Activated T-helper 9 cell treated with anti-CD3 and anti-CD28 coated beads, Interleukin-2, amount 50 U/mL, for 16 hours (primary cell): ENCODE data around the gene SHB.
"Not testable (repeated sequence)": the region's sequence is repeated elsewhere in the genome, so short reads cannot be mapped to it uniquely, and the experiment has no call there.

Experiments
- DNase-seq: peaks from one replicate; pipeline ENCODE4 v3.0.0-alpha.2; 2020; ENCODE audit warnings: low read depth

SHB gene

DNA sequence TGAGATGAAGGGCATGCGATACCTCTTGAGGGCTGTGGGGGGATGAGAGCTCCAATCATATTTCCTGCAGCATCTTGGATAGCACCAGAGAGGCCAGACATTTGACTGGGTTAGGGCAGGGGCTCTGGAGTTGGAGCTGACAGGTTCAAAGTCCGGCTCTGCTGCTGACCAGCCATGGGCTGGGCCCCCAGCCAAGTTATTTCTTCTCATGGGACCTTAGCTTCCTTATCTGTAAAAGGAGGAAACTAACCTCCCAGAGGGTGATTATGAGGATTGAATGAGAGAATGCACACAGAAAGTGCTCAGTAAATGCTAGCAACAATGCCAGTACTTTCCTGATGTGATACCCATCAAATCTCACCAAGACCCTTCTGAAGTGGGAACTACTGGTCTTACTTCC lies 99.9 kb downstream of the SHB start:
- no peak for DNase-seq

GRCh38 chr9:37968228-37968701 lies 100.8 kb downstream of the SHB start:
- no peak for DNase-seq

DNA sequence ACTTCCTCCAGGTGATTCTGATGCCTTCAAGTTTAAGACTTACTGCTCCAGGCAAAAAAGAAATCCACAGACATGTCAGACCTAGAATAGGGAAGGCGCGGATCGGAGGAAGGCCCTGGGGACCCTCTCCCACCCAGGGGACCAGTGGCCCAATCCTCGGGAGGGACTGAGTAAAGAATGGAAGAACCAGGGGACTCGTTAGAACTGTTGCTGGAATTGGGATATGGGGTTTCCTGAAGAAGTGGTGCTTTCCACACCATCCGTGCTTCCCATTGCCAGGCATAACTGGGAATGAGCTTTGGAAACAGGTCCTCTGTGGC lies 101.3 kb downstream of the SHB start:
- DNase-seq: no peak

- no peak for DNase-seq
Observed at GRCh38 chr9:37967014-37967760, 101.8 kb downstream of the SHB start.

DNA sequence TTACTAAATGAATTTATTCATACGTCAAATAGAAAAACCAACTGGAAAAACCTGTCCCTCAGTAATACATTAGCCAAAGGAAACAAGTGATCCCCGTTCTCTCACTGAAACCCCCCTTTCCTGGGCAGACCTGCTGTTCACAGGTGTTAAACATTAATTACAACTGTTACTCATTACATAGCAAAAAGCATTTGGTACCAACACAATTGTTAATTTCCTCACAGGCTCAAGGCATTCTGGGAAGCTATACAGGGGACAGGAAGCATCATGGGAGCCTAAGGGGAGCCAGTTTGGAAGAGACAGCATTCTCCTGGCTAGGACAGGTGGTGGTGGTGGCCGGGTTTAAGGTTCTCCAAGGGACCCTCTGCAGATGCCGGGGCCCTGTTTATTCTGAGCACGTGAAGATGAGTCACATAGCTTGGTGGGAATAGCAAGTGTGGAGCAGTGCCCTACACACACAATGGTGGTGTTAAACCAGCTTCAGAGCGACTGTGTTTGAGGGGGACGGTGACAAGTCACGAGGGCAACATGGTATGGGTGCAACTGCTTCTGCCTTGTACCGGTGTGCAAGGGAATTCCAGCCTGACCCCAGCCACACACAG lies 102.5 kb downstream of the SHB start:
- no peak for DNase-seq

- not testable (repeated sequence) for DNase-seq
Observed at GRCh38 chr9:37965676-37966345, 103.2 kb downstream of the SHB start.

GRCh38 chr9:37965116-37965515 lies 103.9 kb downstream of the SHB start:
- DNase-seq: no peak

DNA sequence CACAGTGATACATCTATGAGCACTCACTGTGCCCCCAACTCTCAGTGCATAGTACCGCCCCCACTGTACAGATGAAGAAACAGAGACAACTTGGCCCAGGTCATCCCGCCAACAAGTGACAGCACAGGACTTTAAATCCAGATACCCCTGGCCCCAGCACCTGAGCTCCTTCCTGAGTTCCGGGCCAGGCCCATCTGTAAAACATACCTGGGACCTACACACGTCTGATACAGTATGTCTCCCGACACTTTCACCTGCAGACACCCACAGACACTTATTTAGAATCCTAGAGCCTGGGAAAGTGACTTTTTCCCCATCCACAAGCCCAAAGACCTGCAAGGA lies 104.3 kb downstream of the SHB start:
- no peak for DNase-seq

GRCh38 chr9:37963936-37964739 lies 104.9 kb downstream of the SHB start:
- no peak for DNase-seq

- no peak for DNase-seq
Observed at GRCh38 chr9:37961351-37961750, 107.7 kb downstream of the SHB start.

DNA sequence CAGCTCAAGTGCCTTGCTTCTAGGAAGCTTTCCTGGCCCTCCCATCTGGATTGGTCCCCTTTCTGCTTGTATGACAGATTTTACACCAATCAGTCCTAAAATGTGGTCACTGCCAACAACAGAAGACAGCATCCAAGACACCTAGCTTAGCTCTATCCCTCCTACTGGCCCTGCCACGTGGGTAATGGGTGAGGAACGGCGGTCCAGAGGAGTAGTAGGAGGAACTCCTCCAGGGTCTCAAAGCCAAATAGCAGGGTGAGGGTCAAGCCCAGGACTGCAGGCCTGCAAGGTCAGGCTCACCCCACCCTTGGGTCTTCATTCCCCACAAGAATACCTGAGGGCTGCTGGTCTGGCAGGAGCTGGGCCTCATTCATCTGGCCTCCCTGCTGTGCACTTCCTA lies 108.4 kb downstream of the SHB start:
- DNase-seq: no peak

DNA sequence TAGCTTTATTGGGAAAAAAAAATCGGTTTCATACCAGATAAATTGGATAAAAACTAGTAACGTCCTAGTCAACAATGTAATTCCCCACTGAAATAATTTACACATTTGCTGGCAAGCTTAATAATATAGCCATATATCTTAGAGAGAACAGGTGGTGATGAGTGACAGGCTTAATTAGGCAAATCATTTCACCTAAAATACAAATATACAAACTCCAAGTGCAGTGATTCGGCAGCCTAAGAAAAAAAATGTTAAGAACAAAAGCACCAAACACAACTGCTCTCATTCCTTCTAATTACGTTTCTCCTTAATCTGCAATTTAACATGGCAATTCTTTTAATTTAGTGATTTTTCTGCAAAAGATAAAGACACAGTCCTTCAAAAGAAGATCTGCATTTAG lies 109.1 kb downstream of the SHB start:
- no peak for DNase-seq

DNA sequence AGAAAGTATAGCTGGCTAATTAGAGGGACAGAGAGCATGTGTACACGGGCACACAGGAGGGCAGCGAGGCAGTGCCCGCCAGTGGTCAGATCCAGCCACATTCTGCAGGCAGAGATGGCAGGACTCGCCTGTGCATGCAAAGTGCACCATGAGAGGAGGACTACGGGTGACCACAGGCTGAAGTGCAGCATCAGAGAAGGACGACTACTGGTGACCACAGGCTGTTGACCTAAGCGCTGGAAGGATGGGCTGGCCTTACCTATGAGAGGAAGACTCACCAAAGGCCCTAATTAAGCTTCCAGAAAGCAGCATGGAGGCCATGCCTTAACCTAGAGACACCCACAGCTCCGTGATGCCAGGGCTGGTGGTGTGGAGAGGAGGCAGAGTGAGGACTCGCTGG lies 110.9 kb downstream of the SHB start:
- no peak for DNase-seq

DNA sequence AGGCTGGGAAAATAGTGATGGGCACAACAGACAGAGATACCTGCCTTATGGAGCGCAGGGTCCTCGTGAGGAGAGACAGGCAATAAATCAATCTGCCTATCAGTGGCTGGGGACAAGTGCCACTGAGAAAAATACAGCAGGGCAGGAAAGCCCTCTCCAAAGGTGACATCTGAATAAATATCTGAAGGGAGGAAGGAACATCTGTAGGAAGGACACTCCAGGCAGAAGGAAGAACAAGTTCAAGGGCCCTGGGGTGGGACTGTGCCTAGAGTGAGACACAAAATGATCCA lies 111.4 kb downstream of the SHB start:
- no peak for DNase-seq

- no peak for DNase-seq
Observed at GRCh38 chr9:37956904-37957663, 111.9 kb downstream of the SHB start.

GRCh38 chr9:37956423-37956820 lies 112.6 kb downstream of the SHB start:
- DNase-seq: no peak

- no peak for DNase-seq
Observed at GRCh38 chr9:37955781-37956422, 113.1 kb downstream of the SHB start.

- no peak for DNase-seq
Observed at GRCh38 chr9:37954581-37954981, 114.4 kb downstream of the SHB start.

DNA sequence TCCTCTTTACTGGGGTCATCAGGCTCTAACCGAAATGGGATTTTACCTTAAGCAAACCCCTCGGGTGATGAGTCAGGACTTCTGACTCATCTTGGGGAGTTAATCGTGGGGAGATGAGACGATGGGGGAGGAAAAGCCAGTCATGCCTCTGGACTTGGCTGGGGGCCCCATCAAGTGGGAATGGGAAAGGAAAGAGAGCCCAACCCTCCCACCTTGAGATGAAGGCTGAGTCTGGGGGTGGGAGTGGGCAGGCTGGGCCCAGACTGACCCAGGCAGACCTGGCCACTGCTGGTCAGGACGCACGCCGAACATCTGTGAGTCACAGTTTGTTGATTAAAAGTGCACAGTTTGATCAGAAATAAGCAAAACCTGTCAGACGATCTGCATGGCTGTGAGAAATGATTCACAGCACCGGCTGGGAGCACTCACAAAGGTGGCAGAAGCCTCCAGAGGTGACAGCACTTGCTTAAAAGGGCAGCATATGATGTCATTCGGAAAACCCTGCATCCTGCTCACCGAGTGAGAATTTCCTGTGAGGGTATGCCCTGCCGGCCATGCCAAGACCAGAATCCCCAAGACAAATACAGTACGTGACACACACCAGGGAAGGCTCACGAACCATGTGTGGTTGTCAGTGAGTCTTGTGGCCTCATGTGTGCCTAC lies 115.1 kb downstream of the SHB start:
- DNase-seq: peak; percentile 21

DNA sequence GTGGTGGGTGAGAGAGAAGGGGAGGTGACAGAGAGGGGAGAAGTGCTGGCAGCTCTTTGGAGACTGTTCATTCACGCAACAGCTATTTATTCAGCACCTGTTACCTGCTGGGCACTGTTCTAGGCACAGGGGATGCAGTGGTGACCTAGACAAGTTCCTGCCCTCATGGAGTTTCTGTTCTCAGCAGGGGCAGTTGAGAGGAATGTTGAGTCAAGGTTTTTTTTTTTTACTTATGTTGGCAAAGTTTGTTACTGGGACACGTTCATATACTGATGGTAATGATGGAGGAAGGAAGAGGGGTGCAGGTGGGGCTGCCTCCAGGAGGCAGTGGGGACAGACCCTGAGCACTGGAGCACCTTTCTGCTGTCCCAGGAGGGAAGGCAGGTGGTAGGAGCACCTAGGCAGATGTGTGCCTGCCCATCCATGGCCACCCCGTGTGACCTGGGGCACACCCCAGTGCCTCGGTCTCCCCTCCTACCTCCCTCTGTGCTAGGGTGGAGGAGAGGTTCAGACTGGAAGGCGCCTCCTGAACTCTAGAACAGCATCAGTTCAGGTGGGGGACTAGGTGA lies 115.7 kb downstream of the SHB start:
- DNase-seq: no peak

GRCh38 chr9:37952731-37953130 lies 116.3 kb downstream of the SHB start:
- no peak for DNase-seq
